ENCODE data around the gene FBXO42. TPM values are rescaled to one million over a fixed set of nuclear protein-coding genes. Genes with fewer than 3 reads are reported as not detected.

Gene FBXO42
- total and polyA plus RNA-seq, 3 donors from 2014 or later, result 25.0 to 45.6 (median 42.0) TPM

DNA sequence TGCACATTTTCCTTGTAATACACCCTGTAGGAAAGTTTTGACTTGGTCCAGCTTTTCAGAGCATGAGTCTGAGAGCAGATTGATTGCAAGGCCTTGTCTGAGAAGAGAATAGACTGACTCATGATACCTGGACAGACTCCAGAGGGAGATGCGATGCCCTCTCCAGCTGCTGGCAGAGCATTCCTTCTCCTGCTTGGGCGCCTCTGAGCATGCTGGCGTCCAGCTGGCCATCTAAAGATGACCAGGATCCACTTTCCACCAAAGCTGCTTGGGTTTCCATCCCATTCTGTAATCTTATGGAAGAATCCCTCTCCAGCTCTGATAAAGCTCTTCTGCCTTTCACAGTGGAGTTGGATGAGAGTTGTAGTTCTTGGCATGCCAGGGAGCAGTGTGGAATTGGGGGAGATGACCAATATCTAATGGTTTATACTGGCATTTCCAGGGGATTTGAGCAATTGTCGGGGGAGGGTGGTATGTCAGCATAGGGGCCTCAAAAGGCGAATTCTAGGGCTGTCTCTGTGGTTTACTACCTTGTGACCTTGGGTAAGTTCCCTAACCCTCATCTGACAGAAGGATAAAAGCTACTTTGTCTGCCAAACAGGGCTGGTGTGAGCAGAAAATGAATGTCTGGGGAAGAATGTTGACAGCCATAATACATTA, 34.3 kb upstream of the FBXO42 start:
- Histone ChIP-seq H3K4me1 (peaks cover 20% of the 10 kb centered on the region), H3K36me3 (ENCODE audit: low read depth, missing control alignments) (no peaks in the 10 kb centered on the region), H3K27ac (peak overlapping the region; percentile 36 to 71), H3K4me3 (no peak overlapping the region), H3K9me3 (no peaks in the 10 kb centered on the region), H3K27me3 (no peaks in the 10 kb centered on the region)
- intact Hi-C loops (cut with DNase I; ENCODE audit: low total_unique reads), result no loop called here
- TF ChIP-seq POLR2A (IDR thresholded peaks at IDR 0.05) (no peak), CTCF (IDR thresholded peaks at IDR 0.05) (no peak)
- peak; percentile 46 for DNase-seq
- WGBS, 2 donors, result 59 to 70% methylated on average over 5 of the region's 5 CpGs

- peak overlapping the region in 1 of 2 donors; percentile 71 for H3K27ac ChIP-seq
- TF ChIP-seq POLR2A (IDR thresholded peaks at IDR 0.05) (no peak), CTCF (IDR thresholded peaks at IDR 0.05) (no peak)
- H3K36me3 ChIP-seq (ENCODE audit: low read depth, missing control alignments), result no peaks in the 10 kb centered on the region
- H3K4me3 ChIP-seq, result no peak overlapping the region
- WGBS, 2 donors, result 91 to 96% methylated on average over 9 of the region's 9 CpGs
- no peaks in the 10 kb centered on the region for H3K27me3 ChIP-seq
- no peak for DNase-seq
- intact Hi-C loops (cut with DNase I; ENCODE audit: low total_unique reads), result no loop called here
- H3K4me1 ChIP-seq, result peaks cover 17% of the 10 kb centered on the region
- no peaks in the 10 kb centered on the region for H3K9me3 ChIP-seq
Measured at GRCh38 chr1:16385659-16386453, 33.6 kb upstream of the FBXO42 start.

- DNase-seq, result no peak
- no peaks in the 10 kb centered on the region for H3K27me3 ChIP-seq
- WGBS, 2 donors, result 89 to 92% methylated on average over 5 of the region's 5 CpGs
- no peak overlapping the region for H3K4me3 ChIP-seq
- H3K36me3 ChIP-seq (ENCODE audit: low read depth, missing control alignments), result no peaks in the 10 kb centered on the region
- TF ChIP-seq POLR2A (IDR thresholded peaks at IDR 0.05) (no peak), CTCF (IDR thresholded peaks at IDR 0.05) (no peak)
- H3K4me1 ChIP-seq, result peaks cover 17% of the 10 kb centered on the region
- no peaks in the 10 kb centered on the region for H3K9me3 ChIP-seq
- intact Hi-C loops (cut with DNase I; ENCODE audit: low total_unique reads), result no loop called here
- no peak overlapping the region for H3K27ac ChIP-seq
Measured at GRCh38 chr1:16383888-16384287, 31.6 kb upstream of the FBXO42 start.

- no peak for TF ChIP-seq POLR2A (IDR thresholded peaks at IDR 0.05)
- TF ChIP-seq CTCF (IDR thresholded peaks at IDR 0.05), result no peak
- Histone ChIP-seq H3K4me1 (peaks cover 19% of the 10 kb centered on the region), H3K4me3 (no peak overlapping the region), H3K27ac (no peak overlapping the region), H3K27me3 (no peaks in the 10 kb centered on the region), H3K36me3 (ENCODE audit: low read depth, missing control alignments) (no peaks in the 10 kb centered on the region), H3K9me3 (no peaks in the 10 kb centered on the region)
- no peak for DNase-seq
- intact Hi-C loops (cut with DNase I; ENCODE audit: low total_unique reads), result no loop called here
- 65 to 89% methylated on average over 4 of the region's 4 CpGs for WGBS, 2 donors
Measured at GRCh38 chr1:16380868-16381267, 28.6 kb upstream of the FBXO42 start.
